ENCODE measurements around the gene MAP1LC3A. TPM values are rescaled to one million over a fixed set of nuclear protein-coding genes. Genes with fewer than 3 reads are reported as not detected.
"Not testable (repeated sequence)": the region's sequence is repeated elsewhere in the genome, so short reads cannot be mapped to it uniquely, and the experiment has no call there.

Gene MAP1LC3A
- total and polyA plus RNA-seq, 2 donors (not counting 3 experiments of a cell fraction or from before 2014, with no cell fraction given), result 32.1 to 39.8 TPM

DNA sequence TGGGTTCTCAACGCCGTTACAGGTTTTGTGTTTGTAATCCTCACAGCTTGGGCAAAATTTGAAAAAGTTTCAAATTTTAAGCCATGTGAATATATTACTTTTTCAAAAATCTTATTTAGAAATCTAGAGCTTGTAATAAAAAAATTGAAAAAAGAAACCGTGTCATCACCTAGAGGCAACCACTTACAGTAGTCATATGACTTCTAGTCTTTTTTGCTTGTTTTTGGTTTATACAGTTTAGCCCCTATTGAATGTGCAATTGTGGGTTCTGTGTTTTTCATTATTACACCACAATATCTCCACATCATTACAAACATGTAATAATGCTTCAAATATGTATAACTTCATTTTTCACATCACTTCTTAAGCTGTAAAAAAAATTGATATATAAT lies 41.4 kb upstream of the MAP1LC3A start:
- H3K27ac ChIP-seq (ENCODE audit: insufficient read depth, low read depth, low read length), result peak overlapping the region; percentile 76
- DNase-seq (ENCODE audit: low read depth, low spot score) (no peak), FAIRE-seq (no peak)
- POLR2A ChIA-PET, result interaction anchor here (1.5 to 2.5 kb wide), 2 partner anchors 9 to 154 kb away, joined by 5 to 7 read pairs; partner anchors contain the start of gene ITCH
- H3K36me3 ChIP-seq (ENCODE audit: control insufficient read depth in 2 of 2, extremely low read depth in 1 of 2, insufficient read depth in 2 of 2, low read length in 2 of 2), result peaks cover 0 to 2% of the 10 kb centered on the region in 2 experiments
- H3K9ac ChIP-seq (replicated peaks; ENCODE audit: extremely low read depth, insufficient read depth, low read length), result peak overlapping the region; percentile 84
- CTCF ChIA-PET, result interaction anchor here (0.9 to 3.0 kb wide), 5 partner anchors 20 to 327 kb away, joined by 4 to 54 read pairs (median 5); no protein-coding TSS in a partner anchor
- no TSS peak for BruUV-seq (replicated peaks)
- H3K4me3 ChIP-seq (replicated peaks in 1 of 3; ENCODE audit: insufficient read depth in 1 of 3, low read depth in 1 of 3, low read length in 3 of 3), result peak overlapping the region; percentile 61 to 92 (median 79)
- intact Hi-C loops (cut with micrococcal nuclease), result no loop called here
- H3K79me2 ChIP-seq (ENCODE audit: control insufficient read depth, insufficient read depth, low read length), result peaks cover 54% of the 10 kb centered on the region
- no peak overlapping the region for H2AFZ ChIP-seq (ENCODE audit: low read depth, low read length)
- H3K27me3 ChIP-seq (ENCODE audit: control insufficient read depth in 2 of 2, insufficient read depth in 2 of 2, low read length in 2 of 2), result no peaks in the 10 kb centered on the region
- no peaks in the 10 kb centered on the region for H3K9me1 ChIP-seq (replicated peaks; ENCODE audit: control insufficient read depth, extremely low read depth, insufficient read depth, low read length)
- H4K20me1 ChIP-seq (replicated peaks; ENCODE audit: control insufficient read depth, extremely low read depth, insufficient read depth, low read length), result no peaks in the 10 kb centered on the region
- dilution Hi-C loops (cut with MboI; ENCODE audit: extremely low pct_ligation_motif_present, low sequenced_read_pairs), result no loop called here
- peaks cover 16% of the 10 kb centered on the region for H3K4me1 ChIP-seq (ENCODE audit: control insufficient read depth, extremely low read depth, insufficient read depth, low read length)
- no peaks in the 10 kb centered on the region for H3K9me3 ChIP-seq (replicated peaks; ENCODE audit: control insufficient read depth, insufficient read depth, low read length)
- no peak for TF ChIP-seq GATA2 (IDR thresholded peaks at IDR 0.05; ENCODE audit: insufficient read depth, insufficient read length, low read depth, low read length)
- TF ChIP-seq JUN (IDR thresholded peaks at IDR 0.05; ENCODE audit: borderline replicate concordance, insufficient read depth, insufficient read length, low read depth), result no peak
- TF ChIP-seq MAX (IDR thresholded peaks at IDR 0.05; ENCODE audit: insufficient read depth, insufficient read length), result no peak
- TF ChIP-seq CTCF (IDR thresholded peaks at IDR 0.05; ENCODE audit: extremely low read depth in 1 of 2, insufficient read depth in 1 of 2, low read depth in 1 of 2, low read length in 2 of 2), result no peak
- no peak for TF ChIP-seq MYC (IDR thresholded peaks at IDR 0.05; ENCODE audit: low read depth, low read length)
- no peak for TF ChIP-seq EZH2 (IDR thresholded peaks at IDR 0.05; ENCODE audit: borderline replicate concordance, low read depth, low read length, severe bottlenecking)
- TF ChIP-seq POLR2AphosphoS5 (IDR thresholded peaks at IDR 0.05; ENCODE audit: insufficient read depth, low read depth, low read length), result no peak
- TF ChIP-seq POLR2A (IDR thresholded peaks at IDR 0.05; ENCODE audit: low read depth, low read length), result no peak
- TF ChIP-seq FOS (IDR thresholded peaks at IDR 0.05; ENCODE audit: borderline replicate concordance, insufficient read depth, low read length), result no peak
- H3K4me2 ChIP-seq (ENCODE audit: insufficient read depth, low read length), result peak overlapping the region; percentile 91

DNA sequence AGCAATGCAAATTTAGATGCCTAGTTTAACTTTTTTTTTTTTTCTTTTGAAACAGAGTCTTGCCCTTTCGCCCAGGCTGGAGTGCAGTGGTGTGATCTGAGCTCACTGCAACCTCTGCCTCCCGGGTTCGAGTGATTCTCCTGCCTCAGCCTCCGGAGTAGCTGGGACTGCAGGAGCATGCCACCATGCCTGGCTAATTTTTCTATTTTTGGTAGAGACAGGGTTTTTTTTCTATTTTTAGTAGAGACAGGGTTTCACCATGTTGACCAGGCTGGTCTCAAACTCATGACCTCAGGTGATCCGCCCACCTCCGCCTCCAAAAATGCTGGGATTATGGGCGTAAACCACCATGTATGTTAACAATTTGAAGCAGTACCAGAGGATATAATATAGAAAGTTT lies 39.7 kb upstream of the MAP1LC3A start:
- H3K79me2 ChIP-seq (ENCODE audit: control insufficient read depth, insufficient read depth, low read length), result peaks cover 70% of the 10 kb centered on the region
- H4K20me1 ChIP-seq (replicated peaks; ENCODE audit: control insufficient read depth, extremely low read depth, insufficient read depth, low read length); FAIRE-seq: not testable (repeated sequence)

DNA sequence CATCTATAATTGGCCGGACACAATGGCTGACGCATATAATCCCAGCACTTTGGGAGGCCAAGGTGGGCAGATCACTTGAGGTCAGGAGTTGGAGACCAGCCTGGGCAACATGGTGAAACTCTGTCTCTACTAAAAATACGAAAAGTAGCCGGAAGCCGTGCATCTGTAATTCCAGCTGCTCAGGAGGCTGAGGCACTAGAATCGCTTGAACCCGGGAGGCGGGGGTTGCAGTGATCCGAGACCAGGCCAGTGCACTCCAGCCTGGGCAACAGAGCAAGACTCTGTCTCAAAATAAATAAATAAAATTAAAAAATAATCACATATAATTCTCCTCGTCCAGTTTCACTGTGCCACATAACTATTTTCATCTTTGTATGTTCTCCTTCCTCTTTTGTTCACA lies 38.7 kb upstream of the MAP1LC3A start:
- H4K20me1 ChIP-seq (replicated peaks; ENCODE audit: control insufficient read depth, extremely low read depth, insufficient read depth, low read length); BruUV-seq (replicated peaks); POLR2A ChIA-PET; H3K9ac ChIP-seq (replicated peaks; ENCODE audit: extremely low read depth, insufficient read depth, low read length); H3K9me1 ChIP-seq (replicated peaks; ENCODE audit: control insufficient read depth, extremely low read depth, insufficient read depth, low read length); H3K9me3 ChIP-seq (replicated peaks; ENCODE audit: control insufficient read depth, insufficient read depth, low read length); H3K4me3 ChIP-seq (replicated peaks in 1 of 3; ENCODE audit: insufficient read depth in 1 of 3, low read depth in 1 of 3, low read length in 3 of 3); dilution Hi-C loops (cut with MboI; ENCODE audit: extremely low pct_ligation_motif_present, low sequenced_read_pairs); H3K27ac ChIP-seq (ENCODE audit: insufficient read depth, low read depth, low read length); FAIRE-seq; intact Hi-C loops (cut with micrococcal nuclease); DNase-seq (ENCODE audit: low read depth, low spot score); H2AFZ ChIP-seq (ENCODE audit: low read depth, low read length); H3K36me3 ChIP-seq (ENCODE audit: control insufficient read depth in 2 of 2, extremely low read depth in 1 of 2, insufficient read depth in 2 of 2, low read length in 2 of 2); H3K4me2 ChIP-seq (ENCODE audit: insufficient read depth, low read length); H3K27me3 ChIP-seq (ENCODE audit: control insufficient read depth in 2 of 2, insufficient read depth in 2 of 2, low read length in 2 of 2): not testable (repeated sequence)
- peaks cover 13% of the 10 kb centered on the region for H3K4me1 ChIP-seq (ENCODE audit: control insufficient read depth, extremely low read depth, insufficient read depth, low read length)
- CTCF ChIA-PET, result interaction anchor here (2.2 kb wide), 1 partner anchor 207 kb away, joined by 10 read pairs; no protein-coding TSS in a partner anchor
- H3K79me2 ChIP-seq (ENCODE audit: control insufficient read depth, insufficient read depth, low read length), result peaks cover 80% of the 10 kb centered on the region

More for the DNA sequence above, 39.7 kb upstream of the MAP1LC3A start:
- H3K36me3 ChIP-seq (ENCODE audit: control insufficient read depth in 2 of 2, extremely low read depth in 1 of 2, insufficient read depth in 2 of 2, low read length in 2 of 2); DNase-seq (ENCODE audit: low read depth, low spot score); CTCF ChIA-PET; intact Hi-C loops (cut with micrococcal nuclease); H3K9me1 ChIP-seq (replicated peaks; ENCODE audit: control insufficient read depth, extremely low read depth, insufficient read depth, low read length); H3K27ac ChIP-seq (ENCODE audit: insufficient read depth, low read depth, low read length); H3K27me3 ChIP-seq (ENCODE audit: control insufficient read depth in 2 of 2, insufficient read depth in 2 of 2, low read length in 2 of 2); dilution Hi-C loops (cut with MboI; ENCODE audit: extremely low pct_ligation_motif_present, low sequenced_read_pairs); POLR2A ChIA-PET; H3K4me2 ChIP-seq (ENCODE audit: insufficient read depth, low read length); H2AFZ ChIP-seq (ENCODE audit: low read depth, low read length); H3K9ac ChIP-seq (replicated peaks; ENCODE audit: extremely low read depth, insufficient read depth, low read length); BruUV-seq (replicated peaks); H3K4me3 ChIP-seq (replicated peaks in 1 of 3; ENCODE audit: insufficient read depth in 1 of 3, low read depth in 1 of 3, low read length in 3 of 3); H3K9me3 ChIP-seq (replicated peaks; ENCODE audit: control insufficient read depth, insufficient read depth, low read length): not testable (repeated sequence)
- H3K4me1 ChIP-seq (ENCODE audit: control insufficient read depth, extremely low read depth, insufficient read depth, low read length), result peaks cover 16% of the 10 kb centered on the region

All from endothelial cell of umbilical vein (primary cell).